ENCODE results near the gene GET3. TPM values are rescaled to one million over a fixed set of nuclear protein-coding genes. Genes with fewer than 3 reads are reported as not detected.

GET3 gene
- total RNA-seq, 1 donor from 2014 or later: 66.0 TPM

GRCh38 chr19:12698138-12698537 is 39.2 kb upstream of the GET3 start:
- Mint-ChIP-seq H3K36me3 (ENCODE audit: insufficient read depth) (peaks cover 13% of the 10 kb centered on the region), H3K9me3 (ENCODE audit: low read depth) (no peaks in the 10 kb centered on the region), H3K27ac (peak overlapping the region; percentile 53), H3K27me3 (no peaks in the 10 kb centered on the region), H3K4me1 (ENCODE audit: low read depth) (peaks cover 2% of the 10 kb centered on the region), H3K4me3 (ENCODE audit: low read depth) (peak overlapping the region; percentile 60)
- DNase-seq (ENCODE audit: low spot score, unreplicated experiment): no peak
- no peak for TF ChIP-seq CTCF (IDR thresholded peaks at IDR 0.05; ENCODE audit: unreplicated experiment)

- Mint-ChIP-seq H3K27me3 (no peaks in the 10 kb centered on the region), H3K4me1 (ENCODE audit: low read depth) (peaks cover 2% of the 10 kb centered on the region), H3K27ac (peak overlapping the region; percentile 24), H3K4me3 (ENCODE audit: low read depth) (no peak overlapping the region), H3K9me3 (ENCODE audit: low read depth) (no peaks in the 10 kb centered on the region), H3K36me3 (ENCODE audit: insufficient read depth) (peaks cover 27% of the 10 kb centered on the region)
- no peak for DNase-seq (ENCODE audit: low spot score, unreplicated experiment)
- TF ChIP-seq CTCF (IDR thresholded peaks at IDR 0.05; ENCODE audit: unreplicated experiment): no peak
Measured at GRCh38 chr19:12701596-12702282, 35.6 kb upstream of the GET3 start.

- DNase-seq (ENCODE audit: low spot score, unreplicated experiment): no peak
- peaks cover 27% of the 10 kb centered on the region for H3K36me3 Mint-ChIP-seq (ENCODE audit: insufficient read depth)
- no peak overlapping the region for H3K27ac Mint-ChIP-seq
Measured at GRCh38 chr19:12703046-12703445, 34.3 kb upstream of the GET3 start.

GRCh38 chr19:12705169-12705568 is 32.1 kb upstream of the GET3 start:
- Mint-ChIP-seq H3K4me3 (ENCODE audit: low read depth) (no peak overlapping the region), H3K36me3 (ENCODE audit: insufficient read depth) (peaks cover 25% of the 10 kb centered on the region)

More at GRCh38 chr19:12703046-12703445, 34.3 kb upstream of the GET3 start:
- Mint-ChIP-seq H3K9me3 (ENCODE audit: low read depth) (no peaks in the 10 kb centered on the region), H3K4me1 (ENCODE audit: low read depth) (no peaks in the 10 kb centered on the region), H3K4me3 (ENCODE audit: low read depth) (no peak overlapping the region), H3K27me3 (no peaks in the 10 kb centered on the region)
- no peak for TF ChIP-seq CTCF (IDR thresholded peaks at IDR 0.05; ENCODE audit: unreplicated experiment)

More at GRCh38 chr19:12705169-12705568, 32.1 kb upstream of the GET3 start:
- DNase-seq (ENCODE audit: low spot score, unreplicated experiment): no peak
- no peaks in the 10 kb centered on the region for H3K27me3 Mint-ChIP-seq
- no peaks in the 10 kb centered on the region for H3K9me3 Mint-ChIP-seq (ENCODE audit: low read depth)
- no peak for TF ChIP-seq CTCF (IDR thresholded peaks at IDR 0.05; ENCODE audit: unreplicated experiment)
- H3K27ac Mint-ChIP-seq: no peak overlapping the region
- H3K4me1 Mint-ChIP-seq (ENCODE audit: low read depth): no peaks in the 10 kb centered on the region
